ENCODE results near the gene KRTAP10-10.

The KRTAP10-10 gene

DNA sequence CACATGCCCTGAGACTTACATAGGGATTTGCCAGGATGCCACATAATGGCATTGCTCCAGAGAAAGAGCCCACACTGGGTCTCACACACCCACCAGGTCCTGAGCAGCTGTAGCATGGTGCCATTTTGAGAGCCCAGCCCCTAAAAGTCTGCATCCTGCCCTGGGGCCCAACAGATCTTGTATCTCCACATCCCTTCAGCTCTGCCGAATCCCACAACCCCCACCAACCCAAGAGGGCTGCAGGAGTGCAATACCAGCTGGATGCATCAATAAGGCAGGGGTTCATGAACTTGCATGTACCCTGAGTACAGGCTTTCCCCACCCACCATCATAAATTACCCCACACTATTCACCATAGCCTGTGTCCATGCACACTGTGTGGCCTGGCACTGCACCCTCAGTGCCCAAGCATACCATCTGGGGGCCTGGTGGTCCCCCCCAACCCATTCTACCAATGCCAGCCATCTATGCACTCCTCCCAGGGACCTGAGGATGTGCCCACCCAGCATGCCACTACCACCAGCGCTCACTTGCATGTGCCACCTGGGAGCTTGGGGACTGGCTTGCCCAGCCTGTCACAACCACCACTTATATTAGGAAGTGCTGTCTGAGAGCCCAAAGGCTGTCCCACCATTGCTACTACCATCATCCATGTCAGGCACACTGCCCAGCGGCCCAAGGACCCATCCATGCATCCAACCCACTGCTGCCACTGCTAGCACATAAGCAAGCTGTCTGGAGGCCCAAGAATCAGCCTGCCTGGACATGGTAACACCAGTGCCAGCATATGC is 33.7 kb downstream of the KRTAP10-10 start:
- H3K4me1 ChIP-seq (ENCODE audit: control insufficient read depth in 1 of 2, insufficient read depth in 1 of 2, low read depth in 1 of 2, low read length in 1 of 2): no peaks in the 10 kb centered on the region
- peaks cover 10% of the 10 kb centered on the region for H3K9me3 ChIP-seq
- TF ChIP-seq, protein P1, sequence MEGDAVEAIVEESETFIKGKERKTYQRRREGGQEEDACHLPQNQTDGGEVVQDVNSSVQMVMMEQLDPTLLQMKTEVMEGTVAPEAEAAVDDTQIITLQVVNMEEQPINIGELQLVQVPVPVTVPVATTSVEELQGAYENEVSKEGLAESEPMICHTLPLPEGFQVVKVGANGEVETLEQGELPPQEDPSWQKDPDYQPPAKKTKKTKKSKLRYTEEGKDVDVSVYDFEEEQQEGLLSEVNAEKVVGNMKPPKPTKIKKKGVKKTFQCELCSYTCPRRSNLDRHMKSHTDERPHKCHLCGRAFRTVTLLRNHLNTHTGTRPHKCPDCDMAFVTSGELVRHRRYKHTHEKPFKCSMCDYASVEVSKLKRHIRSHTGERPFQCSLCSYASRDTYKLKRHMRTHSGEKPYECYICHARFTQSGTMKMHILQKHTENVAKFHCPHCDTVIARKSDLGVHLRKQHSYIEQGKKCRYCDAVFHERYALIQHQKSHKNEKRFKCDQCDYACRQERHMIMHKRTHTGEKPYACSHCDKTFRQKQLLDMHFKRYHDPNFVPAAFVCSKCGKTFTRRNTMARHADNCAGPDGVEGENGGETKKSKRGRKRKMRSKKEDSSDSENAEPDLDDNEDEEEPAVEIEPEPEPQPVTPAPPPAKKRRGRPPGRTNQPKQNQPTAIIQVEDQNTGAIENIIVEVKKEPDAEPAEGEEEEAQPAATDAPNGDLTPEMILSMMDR (IDR thresholded peaks at IDR 0.05): no peak
- no peaks in the 10 kb centered on the region for H3K36me3 ChIP-seq
- H3K4me3 ChIP-seq (ENCODE audit: low read depth in 1 of 2, low read length in 1 of 2): no peak overlapping the region
- H3K27ac ChIP-seq: no peak overlapping the region
- H3K27me3 ChIP-seq: peaks cover 4% of the 10 kb centered on the region

DNA sequence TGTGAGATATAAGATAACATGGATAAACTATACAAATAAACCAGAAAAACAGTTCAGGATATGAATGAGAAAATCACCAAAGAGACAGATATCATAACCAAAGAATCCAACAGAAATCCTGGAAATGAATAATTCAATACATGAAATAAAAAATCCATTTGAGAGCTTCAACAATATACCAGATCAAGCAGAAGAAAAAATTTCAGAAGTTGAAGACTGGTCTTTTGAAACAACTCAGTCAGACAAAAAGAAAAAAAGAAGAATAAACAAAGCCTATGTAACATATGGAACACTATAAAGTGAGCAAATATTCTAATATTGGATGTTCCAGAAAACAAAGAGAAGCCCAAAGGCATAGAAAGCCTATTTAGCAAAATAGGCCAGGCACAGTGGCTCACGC is 34.8 kb downstream of the KRTAP10-10 start:
- H3K4me3 ChIP-seq (ENCODE audit: low read depth in 1 of 2, low read length in 1 of 2): no peak overlapping the region
- H3K27me3 ChIP-seq: peaks cover 4% of the 10 kb centered on the region
- TF ChIP-seq, protein P1 (IDR thresholded peaks at IDR 0.05): no peak
- H3K4me1 ChIP-seq (ENCODE audit: control insufficient read depth in 1 of 2, insufficient read depth in 1 of 2, low read depth in 1 of 2, low read length in 1 of 2): no peaks in the 10 kb centered on the region
- no peak overlapping the region for H3K27ac ChIP-seq
- peaks cover 10% of the 10 kb centered on the region for H3K9me3 ChIP-seq
- H3K36me3 ChIP-seq: no peaks in the 10 kb centered on the region

DNA sequence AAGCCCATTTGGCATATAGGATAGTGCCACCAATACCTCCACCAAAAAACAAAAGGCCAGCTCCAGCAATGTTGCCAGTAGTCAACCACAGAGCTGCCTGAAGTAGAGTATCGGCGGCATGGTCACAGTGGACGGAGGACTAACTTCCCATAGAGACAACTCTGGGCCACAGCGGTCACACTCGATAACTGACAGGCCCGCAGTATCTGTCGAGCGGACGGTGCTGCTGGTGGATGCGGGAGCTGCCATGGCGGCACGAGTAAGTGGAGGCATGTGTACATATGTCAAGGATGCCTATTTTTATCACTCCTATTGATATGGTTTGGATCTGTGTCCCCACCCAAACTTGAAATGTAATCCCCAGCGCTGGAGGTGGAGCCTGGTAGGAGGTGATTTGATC is 40.7 kb downstream of the KRTAP10-10 start:
- H3K27ac ChIP-seq: no peak overlapping the region
- no peaks in the 10 kb centered on the region for H3K4me1 ChIP-seq (ENCODE audit: control insufficient read depth in 1 of 2, insufficient read depth in 1 of 2, low read depth in 1 of 2, low read length in 1 of 2)
- peaks cover 4% of the 10 kb centered on the region for H3K27me3 ChIP-seq
- H3K9me3 ChIP-seq: no peaks in the 10 kb centered on the region
- no peaks in the 10 kb centered on the region for H3K36me3 ChIP-seq
- H3K4me3 ChIP-seq (ENCODE audit: low read depth in 1 of 2, low read length in 1 of 2): no peak overlapping the region
- TF ChIP-seq, protein P1 (IDR thresholded peaks at IDR 0.05): no peak

DNA sequence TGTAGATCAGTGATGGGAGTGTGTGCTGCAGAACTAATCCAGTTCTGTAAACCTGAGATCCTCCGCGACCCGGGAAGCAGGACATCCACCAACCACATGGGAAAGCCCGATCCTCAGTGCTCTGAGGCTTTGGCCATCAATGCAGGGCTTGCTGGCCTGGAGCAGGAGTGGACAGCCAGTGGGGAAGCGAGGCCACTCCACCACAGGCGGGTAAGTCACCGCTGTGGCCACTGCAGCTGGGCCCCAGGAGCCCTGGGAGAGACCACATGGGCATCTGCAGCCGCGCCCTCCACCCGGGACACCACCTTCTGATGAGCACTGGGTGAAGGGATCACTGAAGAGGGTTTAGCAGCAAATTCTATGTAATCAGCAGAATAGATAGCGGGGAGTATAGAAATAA is 44.0 kb downstream of the KRTAP10-10 start:
- no peaks in the 10 kb centered on the region for H3K9me3 ChIP-seq
- TF ChIP-seq, protein P1 (IDR thresholded peaks at IDR 0.05): no peak
- no peaks in the 10 kb centered on the region for H3K4me1 ChIP-seq (ENCODE audit: control insufficient read depth in 1 of 2, insufficient read depth in 1 of 2, low read depth in 1 of 2, low read length in 1 of 2)
- no peak overlapping the region for H3K4me3 ChIP-seq (ENCODE audit: low read depth in 1 of 2, low read length in 1 of 2)
- no peak overlapping the region for H3K27ac ChIP-seq
- no peaks in the 10 kb centered on the region for H3K36me3 ChIP-seq
- H3K27me3 ChIP-seq: peaks cover 6% of the 10 kb centered on the region

DNA sequence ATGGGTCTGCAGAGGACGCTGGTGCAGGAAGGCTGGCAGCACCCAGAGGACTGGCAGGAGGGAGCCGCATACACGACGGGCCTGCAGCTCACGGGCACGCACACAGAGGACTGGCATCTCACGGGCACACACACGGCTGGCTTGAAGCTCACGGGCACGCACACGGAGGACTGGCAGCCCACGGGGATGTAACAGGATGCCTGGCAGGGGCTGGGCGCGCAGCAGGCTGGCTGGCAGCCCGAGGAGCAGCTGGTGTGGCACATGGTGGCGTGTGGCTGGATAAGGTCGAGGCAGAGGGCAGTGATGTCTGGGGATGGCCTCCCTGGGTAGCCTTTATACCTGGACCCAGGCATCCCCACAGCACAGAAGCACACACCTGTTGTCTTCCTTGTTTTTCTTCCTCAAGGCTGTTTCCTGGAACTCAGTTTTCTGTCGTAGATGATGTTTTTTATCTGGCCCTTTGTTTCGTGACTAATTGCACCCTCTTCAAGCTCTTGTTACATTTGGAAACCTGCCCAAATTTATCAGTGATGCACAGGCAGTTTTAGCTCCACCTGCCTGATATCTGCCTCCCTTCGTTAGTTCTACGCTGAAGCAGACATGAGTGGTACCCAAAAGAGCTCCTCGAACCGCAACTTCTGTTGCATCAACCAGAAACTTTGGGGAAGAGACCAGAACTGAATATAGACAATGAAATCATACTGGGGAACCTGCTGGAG is 44.9 kb downstream of the KRTAP10-10 start, which contains the start of gene KRTAP12-1:
KRTAP12-1 (minus strand) TSS at position 303 of the 719 bp plus-strand sequence; CDS start at position 263, 40 bp downstream.
- H3K27me3 ChIP-seq: peaks cover 15% of the 10 kb centered on the region
- no peaks in the 10 kb centered on the region for H3K36me3 ChIP-seq
- TF ChIP-seq, protein P1 (IDR thresholded peaks at IDR 0.05): no peak
- H3K9me3 ChIP-seq: no peaks in the 10 kb centered on the region
- H3K4me3 ChIP-seq (ENCODE audit: low read depth in 1 of 2, low read length in 1 of 2): no peak within 1 kb of the TSS
- H3K4me1 ChIP-seq (ENCODE audit: control insufficient read depth in 1 of 2, insufficient read depth in 1 of 2, low read depth in 1 of 2, low read length in 1 of 2): no peaks in the 10 kb centered on the region
- H3K27ac ChIP-seq: no peak within 1 kb of the TSS
